ENCODE results near the gene CFAP99.

DNA sequence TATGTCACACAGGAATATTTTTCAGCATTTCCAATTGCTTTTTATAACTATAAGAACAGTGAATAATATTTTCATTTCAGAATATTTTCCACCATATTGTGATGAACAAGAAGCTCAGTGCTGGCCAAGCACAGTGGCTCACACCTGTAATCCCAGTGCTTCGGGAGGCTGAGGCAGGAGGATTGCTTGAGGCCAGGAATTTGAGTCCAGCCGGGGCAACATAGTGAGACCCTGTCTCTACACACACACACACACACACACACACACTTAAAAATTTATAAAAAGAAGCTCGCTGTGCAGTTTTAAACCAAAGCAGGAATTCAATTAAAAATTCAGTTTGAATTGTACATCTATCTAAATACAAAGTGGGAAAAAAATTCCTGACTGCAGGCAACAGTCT lies 3.5 kb upstream of the CFAP99 start:
- TF ChIP-seq, protein P1, sequence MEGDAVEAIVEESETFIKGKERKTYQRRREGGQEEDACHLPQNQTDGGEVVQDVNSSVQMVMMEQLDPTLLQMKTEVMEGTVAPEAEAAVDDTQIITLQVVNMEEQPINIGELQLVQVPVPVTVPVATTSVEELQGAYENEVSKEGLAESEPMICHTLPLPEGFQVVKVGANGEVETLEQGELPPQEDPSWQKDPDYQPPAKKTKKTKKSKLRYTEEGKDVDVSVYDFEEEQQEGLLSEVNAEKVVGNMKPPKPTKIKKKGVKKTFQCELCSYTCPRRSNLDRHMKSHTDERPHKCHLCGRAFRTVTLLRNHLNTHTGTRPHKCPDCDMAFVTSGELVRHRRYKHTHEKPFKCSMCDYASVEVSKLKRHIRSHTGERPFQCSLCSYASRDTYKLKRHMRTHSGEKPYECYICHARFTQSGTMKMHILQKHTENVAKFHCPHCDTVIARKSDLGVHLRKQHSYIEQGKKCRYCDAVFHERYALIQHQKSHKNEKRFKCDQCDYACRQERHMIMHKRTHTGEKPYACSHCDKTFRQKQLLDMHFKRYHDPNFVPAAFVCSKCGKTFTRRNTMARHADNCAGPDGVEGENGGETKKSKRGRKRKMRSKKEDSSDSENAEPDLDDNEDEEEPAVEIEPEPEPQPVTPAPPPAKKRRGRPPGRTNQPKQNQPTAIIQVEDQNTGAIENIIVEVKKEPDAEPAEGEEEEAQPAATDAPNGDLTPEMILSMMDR (IDR thresholded peaks at IDR 0.05), result no peak
- no peak for TF ChIP-seq POLR2A (IDR thresholded peaks at IDR 0.05)

Data from breast epithelium (tissue), 3 donors.